NCI-H345 treated with DMSO at 0.1 percent for 48 hours (cell line): Measurements from ENCODE around the gene HAT1.
"Not testable (repeated sequence)": the region's sequence is repeated elsewhere in the genome, so short reads cannot be mapped to it uniquely, and the experiment has no call there.

ENCODE experiments used
- DNase-seq: peaks from one replicate; lab custom pipeline; 2025; ENCODE audit not compliant: unreplicated experiment; lab: John Stamatoyannopoulos, UW

The HAT1 gene

DNA sequence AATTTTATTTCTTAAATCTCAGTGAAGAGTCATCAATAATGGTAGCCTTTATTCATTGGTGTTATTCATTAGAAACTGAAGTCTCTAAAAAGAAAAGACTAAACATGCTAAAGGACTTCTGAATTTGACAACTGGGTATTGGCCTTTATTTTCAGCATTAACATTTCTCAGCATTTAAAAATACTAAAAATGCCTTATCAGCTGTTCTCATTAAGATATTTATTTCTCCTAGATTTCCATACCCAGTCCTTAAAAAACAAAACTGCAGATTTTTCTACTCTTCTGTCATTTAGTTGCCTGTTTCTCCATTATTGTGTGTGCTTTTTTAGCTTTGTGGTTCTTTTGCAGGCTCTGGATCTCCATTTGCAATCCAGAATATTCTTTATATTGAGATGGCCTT lies 46.2 kb downstream of the HAT1 start:
- DNase-seq = no peak

DNA sequence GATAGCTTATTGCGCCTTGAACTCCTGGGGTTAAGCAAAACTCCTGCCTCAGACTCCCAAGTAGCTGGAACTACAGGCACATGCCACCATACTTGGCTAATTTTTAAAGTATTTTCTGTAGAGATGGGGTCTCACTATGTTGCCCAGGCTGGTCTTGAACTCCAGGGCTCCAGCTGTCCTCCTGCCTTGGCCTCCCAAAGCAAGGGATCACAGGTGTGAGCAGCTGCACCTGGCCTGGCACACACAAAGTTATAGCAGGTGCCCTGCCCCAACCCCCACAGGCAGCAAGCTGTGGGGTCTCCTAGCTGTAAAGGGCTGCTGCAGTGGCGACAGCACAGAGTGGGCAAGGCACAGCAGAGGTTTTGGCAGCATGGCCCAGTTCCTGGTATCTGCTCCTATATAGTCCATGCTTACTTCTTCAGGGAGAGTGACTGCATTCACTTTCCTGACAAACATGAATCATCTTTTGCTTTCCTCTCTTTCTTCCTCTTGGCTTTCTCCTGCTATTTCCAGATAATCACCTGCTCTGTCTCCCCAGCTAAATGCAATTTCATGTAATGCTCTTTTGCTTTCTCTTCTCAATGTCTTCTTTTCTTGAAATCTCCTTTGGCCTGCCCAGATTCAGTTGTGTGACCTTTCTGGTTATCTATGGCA lies 50.2 kb downstream of the HAT1 start:
- no peak for DNase-seq

DNA sequence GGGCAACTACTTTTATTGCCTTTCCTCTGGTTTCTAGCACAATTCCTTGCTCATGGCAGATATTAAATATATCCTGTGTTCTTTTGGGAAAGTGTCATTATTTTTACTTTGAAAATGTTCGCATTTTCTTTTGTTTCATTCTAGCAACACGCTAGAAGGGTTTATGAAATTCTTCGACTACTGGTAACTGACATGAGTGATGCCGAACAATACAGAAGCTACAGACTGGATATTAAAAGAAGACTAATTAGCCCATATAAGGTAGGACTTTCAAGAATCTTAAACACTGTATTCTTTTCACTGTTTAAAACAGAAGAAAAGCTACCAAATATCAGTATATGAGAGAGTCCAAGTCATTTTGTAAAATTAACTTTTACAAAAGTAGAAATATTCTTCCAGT lies 56.8 kb downstream of the HAT1 start:
- DNase-seq = no peak

DNA sequence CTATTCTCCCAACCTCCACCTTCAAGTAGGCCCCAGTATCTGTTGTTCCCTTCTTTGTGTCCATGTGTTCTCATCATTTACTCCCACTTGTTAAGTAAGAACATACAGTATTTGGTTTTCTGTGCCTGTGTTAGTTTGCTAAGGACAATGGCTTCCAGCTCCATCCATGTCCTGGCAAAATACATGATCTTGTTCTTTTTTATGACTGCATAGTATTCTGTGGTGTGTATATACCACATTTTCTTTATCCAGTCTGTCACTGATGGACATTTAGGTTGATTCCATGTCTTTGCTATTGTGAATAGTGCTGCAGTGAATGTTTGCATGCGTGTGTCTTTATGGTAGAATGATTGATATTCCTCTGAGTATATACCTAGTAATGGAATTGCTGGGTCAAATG lies 61.7 kb downstream of the HAT1 start:
- DNase-seq = not testable (repeated sequence)

DNA sequence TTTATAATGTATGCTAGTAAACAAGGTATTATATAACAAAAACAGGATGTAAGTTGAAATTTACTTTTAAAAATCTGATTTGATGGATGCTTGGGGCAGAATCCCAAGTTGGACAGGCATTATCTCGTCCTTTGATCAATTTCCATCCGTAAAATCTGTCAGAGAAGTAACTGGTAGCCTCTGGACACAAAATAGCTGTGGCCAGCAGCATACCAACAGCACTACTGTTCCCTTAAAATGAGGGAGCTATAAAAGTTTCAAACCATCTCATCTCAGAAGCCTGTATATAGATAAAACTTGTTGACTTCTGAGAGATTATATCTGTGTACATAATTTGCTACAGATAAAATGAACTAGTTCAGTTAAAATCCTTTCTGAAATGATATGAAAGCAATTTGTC lies 62.8 kb downstream of the HAT1 start:
- no peak for DNase-seq

DNA sequence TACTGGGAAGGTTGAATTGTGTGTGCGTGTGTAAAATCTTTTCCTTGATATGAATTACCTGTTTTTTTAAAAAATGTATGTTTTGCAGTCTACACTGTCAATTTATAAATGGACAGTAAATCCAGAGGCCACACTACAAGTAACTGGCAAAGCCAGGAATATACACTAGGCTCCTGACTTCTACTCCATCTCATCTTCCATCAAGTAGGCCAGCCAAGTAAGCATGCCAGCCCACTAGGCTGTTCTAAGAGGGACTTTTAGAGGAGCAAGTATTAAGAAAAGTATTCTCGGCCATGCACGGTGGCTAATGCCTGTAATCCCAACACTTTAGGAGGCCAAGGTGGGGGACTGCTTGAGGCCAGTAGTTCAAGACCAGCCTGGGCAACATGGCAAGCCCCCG lies 64.5 kb downstream of the HAT1 start:
- DNase-seq = no peak

DNA sequence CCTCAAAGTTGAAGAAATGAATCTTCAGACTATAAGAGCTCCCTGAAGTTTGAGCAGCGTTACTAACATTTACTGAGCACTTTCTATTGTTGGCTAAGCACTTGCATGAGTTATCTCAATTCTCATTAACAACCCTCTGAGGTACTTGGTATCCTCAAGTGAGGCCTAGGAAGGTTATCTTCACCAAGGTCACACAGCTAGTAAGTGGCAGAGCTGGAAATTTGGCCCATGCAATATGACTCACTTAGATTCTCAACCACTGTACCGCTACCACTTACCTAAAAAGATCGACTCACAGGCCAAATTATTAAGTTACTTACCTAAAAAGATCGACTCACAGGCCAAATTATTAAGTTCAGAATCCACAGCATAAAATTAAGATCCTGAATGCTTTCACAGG lies 68.8 kb downstream of the HAT1 start:
- DNase-seq = no peak

DNA sequence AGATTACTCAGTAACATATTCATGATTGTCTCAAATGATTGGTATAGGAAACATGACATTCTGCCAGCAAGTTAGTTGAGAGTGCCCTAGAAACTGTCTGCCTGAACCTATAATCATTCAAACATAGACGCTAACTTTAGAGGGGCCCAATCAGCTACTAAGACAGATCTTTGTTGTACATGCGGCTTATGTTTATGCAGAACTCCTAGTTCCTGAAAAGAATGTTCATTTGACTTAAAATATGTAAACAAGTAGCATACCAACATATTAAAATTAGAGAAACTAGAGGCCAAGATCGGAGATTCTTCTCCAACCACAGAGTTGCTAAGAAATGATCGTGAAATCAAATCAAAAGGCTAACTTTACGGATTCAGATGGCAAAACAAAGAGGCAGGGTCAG lies 73.3 kb downstream of the HAT1 start:
- DNase-seq = no peak

DNA sequence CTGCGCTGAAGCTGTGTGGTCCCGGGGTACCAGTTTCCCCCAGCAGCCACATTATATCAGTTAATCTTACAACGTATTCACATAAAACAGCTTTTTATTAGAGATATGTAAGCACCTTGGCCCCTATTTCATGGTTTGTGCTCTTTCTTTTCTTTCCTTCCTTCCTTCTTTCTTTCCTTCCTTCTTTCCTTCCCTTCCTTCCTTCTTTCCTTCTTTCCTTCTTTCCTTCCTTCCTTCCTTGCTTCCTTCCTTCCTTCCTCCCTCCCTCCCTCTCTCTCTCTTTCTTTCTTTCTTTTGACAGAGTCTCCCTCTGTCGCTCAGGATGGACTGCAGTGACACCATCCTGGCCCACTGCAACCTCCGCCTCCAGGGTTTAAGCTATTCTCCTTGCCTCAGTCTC lies 73.8 kb downstream of the HAT1 start:
- DNase-seq = no peak

DNA sequence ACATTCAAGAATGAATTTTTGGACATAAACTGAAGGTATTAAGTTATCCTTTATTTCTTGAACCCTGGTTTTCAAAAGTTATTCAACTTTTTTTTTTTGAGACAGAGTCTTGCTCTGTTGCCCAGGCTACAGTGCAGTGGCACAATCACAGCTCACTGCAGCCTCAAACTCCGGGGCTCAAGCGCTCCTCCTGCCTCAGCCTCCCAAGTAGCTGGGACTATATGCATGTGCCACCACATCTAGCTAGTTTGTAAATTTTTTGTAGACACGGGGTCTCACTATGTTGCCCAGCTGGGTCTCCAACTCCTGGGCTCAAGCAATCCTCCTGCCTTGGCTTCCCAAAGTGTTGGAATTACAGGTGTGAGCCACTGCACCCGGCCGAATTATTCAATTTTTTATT lies 74.8 kb downstream of the HAT1 start:
- not testable (repeated sequence) for DNase-seq

DNA sequence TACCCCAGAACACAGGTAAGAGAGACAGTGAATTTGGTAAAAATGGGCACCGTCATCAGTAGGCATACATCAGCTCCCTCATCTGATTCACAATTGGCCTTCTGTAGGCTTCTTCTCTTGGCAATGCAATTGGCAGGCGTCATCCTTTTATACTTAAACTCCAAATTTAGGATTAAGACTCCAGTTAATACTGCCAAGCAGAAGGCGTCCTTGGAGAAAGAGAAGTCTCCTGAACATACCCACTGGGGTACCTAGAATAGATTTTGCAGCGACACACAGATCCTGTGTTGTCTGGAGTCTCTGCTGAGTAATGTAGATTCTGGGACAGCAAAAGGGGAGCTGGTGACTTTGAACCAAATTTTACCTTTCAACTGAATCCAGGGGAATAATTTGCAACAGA lies 76.9 kb downstream of the HAT1 start:
- no peak for DNase-seq

DNA sequence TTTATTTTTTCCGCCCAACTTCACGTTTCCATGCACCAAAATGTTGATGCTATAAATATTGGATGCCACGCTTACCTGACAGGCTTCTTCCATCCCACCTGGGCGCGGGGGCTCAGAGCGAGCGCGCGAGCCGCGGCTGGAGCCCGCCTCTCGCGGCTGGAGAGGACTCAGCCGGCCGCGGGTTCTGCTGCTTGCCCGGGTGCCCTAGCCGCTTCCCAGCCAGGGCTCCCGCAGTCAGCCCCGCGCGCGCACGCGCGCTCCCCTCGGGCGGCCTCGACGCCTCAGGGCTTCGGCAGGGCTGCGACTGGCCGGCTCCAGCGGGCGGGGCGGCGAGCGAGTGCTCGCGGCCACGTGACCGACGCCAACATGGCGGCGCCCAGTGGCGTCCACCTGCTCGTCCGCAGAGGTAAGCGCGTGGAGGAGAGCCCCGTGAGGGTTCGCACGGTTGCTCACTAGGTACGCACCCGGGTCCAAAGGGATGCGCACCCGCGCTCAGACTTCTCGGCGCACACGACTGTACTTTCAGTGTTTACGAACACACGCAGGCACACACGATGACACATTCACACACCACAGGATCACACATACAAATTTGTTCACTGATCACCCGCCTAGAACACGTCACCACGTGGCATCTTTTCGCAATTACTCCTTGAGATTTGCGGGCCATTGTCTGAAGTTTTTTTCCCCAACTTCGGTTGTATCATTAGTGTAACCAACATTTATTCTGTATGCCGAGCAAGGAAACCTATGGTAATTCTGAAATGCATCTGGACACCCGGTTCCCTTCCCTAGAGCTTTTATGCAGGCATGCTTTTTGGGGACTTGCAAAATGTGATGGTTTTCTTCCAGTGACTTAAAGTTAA lies 77.6 kb downstream of the HAT1 start, which contains the start of gene METAP1D:
METAP1D (plus strand) TSS at position 350 of the 866 bp plus-strand sequence; CDS start at position 367, 17 bp downstream.
- DNase-seq = peak; percentile 83

DNA sequence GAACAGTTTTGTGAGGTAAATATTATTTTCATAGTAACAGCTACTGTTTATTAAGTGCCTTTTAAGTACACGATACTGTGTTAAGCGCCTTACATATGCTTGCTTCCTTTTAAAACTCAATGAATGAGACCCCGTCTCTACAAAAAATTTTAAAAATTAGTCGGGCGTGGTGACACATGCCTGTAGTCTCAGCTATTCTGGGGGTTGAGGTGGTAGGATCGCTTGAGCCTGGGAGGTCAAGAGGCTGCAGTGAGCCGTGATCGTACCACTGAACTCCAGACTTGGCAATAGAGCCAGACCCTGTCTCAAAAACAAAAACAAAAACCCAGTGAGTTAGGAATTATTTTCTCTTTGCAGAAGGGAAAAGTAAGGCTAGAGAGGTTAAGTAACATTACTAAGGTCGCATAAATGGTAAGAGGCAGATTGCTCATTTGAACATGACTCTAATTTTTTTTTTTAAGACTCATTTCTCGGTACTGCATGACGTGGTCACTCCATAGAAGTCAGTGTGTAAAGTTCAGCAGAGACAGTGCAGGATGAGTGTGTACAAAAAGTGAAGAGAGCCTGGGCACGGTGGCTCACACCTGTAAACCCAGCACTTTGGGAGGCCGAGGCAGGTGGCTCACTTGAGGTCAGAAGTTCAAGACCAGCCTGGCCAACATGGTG lies 78.6 kb downstream of the HAT1 start:
- no peak for DNase-seq

DNA sequence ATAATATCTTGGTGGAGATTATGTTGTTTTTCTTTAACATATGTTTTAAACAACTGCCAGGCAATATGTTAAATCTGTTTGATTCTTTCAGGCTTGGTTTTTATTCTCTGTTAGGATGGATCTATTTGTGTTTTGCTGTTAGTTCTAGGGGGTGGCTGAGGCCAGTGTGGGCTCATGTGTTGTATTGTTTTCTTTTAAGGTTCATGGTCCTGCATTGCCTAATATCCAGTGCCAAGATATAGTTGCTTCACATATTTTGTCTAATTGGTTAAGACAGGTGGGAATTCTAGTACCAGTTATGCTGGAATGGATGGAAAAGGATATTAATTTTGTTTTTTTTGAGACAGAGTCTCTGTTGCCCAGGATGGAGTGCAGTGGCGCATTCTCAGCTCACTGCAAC lies 85.1 kb downstream of the HAT1 start:
- DNase-seq = no peak

DNA sequence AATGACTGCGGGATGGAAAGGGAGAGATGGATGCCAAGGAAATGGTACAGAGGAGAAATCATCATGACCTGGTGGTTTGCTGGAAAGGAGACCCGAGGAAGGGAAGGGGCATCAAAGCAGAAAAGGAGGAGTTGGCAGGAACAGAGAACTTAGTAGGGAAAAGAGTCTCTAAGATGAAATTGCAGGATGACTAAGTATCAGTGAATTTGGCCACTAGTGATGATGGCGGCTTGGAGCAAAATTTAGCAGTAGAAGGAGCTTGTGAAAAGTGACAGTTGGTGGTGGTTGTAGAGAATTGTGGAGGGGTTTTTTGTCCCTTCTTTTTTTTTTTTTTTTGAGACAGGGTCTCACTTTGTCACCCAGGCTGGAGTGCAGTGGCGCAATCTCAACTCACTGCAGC lies 87.6 kb downstream of the HAT1 start:
- DNase-seq = no peak

DNA sequence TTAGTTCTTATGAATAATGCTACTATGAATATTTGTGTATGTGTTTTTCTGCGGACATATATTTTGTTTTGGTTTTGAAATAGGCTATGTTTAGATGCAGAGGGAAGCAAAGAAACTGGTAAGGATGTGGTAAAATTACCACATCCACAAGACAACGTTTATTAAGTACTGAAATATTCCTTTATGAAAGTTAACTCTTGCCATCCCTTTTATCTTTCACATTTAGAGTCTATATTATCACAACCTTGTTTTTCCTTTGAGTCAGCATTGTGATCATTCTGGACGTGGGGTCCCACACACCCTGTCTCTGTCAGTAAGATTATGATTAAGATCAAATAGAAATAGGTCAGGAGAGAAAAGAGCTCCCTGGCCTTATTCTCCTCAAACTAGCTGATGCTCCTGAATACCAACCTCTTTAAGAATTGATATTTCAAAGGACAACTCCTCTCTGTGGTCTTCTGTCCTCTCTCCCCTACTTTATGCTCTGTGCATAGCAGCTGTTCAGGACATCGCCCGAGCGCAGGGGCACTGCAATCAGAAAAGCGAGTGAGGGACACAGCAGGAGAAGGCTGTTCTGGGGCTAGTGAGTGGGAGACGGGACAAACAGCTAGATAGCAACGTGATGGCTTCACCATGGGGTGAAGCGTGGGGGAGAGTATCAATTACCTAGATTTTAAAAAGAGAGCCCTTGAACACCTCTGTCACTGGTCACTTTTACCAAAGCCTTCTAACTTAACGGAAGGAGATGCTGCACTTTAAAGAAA lies 89.7 kb downstream of the HAT1 start:
- no peak for DNase-seq

DNA sequence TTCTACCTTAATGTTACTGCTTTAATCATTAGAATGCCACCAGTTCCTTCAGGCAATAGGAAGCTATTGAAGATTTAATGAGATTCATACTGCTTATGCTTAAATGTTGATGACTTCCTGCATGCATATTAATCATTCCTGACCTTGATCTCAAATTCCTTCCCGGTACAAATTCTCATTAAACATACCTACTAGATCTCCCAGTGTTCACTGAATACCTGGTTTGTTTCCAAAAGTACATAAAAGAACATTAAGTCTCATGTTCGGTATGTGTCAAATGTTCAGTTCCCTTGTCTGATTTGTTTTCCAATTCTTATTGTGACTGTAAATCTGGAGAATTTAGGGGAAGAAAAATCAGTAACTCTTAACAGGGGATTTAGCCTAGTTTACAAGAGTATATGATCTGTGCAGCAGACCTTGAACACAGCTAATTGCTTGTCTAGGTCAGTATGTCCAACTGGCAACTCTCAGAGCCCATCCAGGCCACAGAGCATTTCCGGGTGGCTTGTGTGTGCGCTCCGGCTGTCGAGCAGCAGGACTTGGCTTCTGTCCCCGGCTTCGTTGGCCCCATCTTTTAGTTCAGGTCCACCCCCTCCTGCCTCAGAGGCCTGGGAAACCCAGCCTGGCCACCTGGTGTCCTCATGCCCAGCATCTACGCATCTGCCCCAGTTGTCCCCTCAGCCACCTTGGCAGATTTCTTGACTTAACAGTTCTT lies 90.6 kb downstream of the HAT1 start:
- no peak for DNase-seq

DNA sequence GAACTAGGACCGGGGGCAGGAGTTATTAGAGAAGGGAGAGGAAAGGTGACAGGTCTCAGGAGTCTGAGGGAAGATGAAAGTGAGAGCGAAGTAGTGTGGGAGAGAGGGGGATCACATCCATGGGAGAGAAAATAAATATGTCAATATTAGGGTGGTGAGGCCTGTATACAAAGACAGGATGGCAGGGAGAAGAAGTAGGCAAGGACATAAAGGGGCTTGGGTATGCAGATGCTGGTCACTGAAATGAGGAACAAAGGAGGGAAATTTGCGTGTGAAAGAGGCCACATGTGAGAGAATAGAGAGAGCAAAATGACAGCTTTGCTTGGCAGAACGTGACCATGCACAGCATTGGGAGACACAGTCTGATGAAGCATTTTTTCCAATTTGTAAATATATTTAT lies 91.1 kb downstream of the HAT1 start:
- DNase-seq = no peak

DNA sequence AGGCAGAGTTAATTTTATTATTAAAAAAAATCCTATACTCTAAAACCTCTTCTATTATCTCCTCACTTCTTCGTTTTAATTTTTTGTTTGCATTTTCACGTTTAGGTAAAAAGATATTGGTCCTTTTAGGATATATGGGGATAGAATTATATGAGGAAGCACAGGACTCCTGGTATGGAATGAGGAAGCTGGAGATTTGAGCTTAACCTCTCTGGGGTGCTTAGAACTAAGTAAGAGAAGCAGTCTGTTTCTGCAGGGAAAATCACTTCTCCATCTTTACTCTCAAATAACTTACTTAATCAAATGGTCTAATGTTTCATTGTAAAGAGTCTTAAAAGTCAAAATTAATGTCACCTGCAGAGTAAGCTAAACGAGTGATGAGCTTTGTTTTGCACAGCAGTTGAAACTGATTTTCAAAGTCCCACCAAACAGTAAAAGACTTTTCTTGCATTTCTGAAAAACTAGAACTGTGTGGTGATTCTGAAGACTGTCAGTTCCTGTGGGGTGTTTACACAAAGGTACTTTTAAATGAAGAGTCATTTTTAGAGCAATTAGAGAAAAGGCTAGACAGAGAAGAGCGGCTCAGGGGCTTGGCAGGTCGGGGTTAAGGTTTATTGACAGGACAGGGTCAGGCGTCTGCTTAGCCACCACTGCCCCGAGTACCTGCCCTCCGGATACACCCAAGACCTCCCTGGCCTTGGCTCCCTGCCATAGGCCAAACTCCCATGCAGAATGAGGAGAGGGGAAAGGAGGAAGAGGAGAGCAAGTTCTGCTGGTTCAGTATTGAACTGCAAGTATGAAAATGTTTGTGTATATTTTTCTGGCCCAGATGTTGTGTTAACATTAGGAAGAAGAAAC lies 99.0 kb downstream of the HAT1 start:
- DNase-seq = no peak

DNA sequence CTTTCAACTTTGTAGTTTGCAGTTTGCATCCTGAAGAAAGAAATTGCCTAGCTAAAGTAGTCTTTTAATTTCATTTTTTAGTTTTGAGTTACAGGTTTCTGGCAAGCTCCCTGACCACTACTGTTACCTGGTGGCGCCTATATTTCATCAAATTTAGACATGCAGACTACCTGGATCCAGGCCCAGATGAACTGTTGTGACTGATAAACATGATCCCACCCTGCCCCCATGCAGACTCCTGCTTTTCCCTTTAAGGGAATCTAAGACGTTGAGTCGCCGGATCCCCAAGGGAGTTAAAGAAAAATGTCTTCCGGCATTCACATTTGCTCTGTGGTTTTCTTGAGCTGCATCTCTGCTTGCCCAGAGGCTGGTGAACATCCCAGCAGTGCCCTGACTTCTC lies 99.7 kb downstream of the HAT1 start:
- DNase-seq = no peak
